A673 (cell line): ENCODE results near the gene C10orf105. TPM values are rescaled to one million over a fixed set of nuclear protein-coding genes. Genes with fewer than 3 reads are reported as not detected.

Experiments
- BruUV-seq: library from RNA; stranded (reverse); fragments of 400-500 nt; replicated peaks from 2 replicates; lab custom pipeline; 2021; lab: Mats Ljungman, UMichigan
- CTCF ChIA-PET: fragments of 300-600 bp; sonication (Branson Sonifier 250); formaldehyde crosslinking; loops from one replicate; lab custom pipeline; 2022; ENCODE audit warnings: antibody characterized with exemption; lab: Charles Lee
- POLR2A ChIA-PET: fragments of 300-600 bp; sonication (Branson Sonifier 250); formaldehyde crosslinking; loops from one replicate; lab custom pipeline; 2022; ENCODE audit warnings: antibody characterized with exemption; ENCODE audit not compliant: low non-redundant PET; lab: Charles Lee
- DNase-seq: peaks from one replicate; pipeline ENCODE4 v3.0.0-alpha.2; 2015; ENCODE audit warnings: low spot score
- H3K27ac ChIP-seq: fragments of 200-600 bp; sonication (generic); 2 replicates; pipeline ENCODE4 v1.5.1; 2016; ENCODE audit warnings: mixed run types, low read depth, mild to moderate bottlenecking, mixed read lengths, antibody characterized with exemption, low read length; ENCODE audit not compliant: poor library complexity, severe bottlenecking
- H3K27me3 ChIP-seq: fragments of 200-600 bp; sonication (generic); replicated peaks from 2 replicates; pipeline ENCODE4 v1.6.1; 2017; ENCODE audit warnings: mixed run types, low read depth, mild to moderate bottlenecking, mixed read lengths, antibody characterized with exemption, low read length; ENCODE audit not compliant: insufficient read depth, poor library complexity
- H3K36me3 ChIP-seq: fragments of 200-600 bp; sonication (generic); 2 replicates; pipeline ENCODE4 v1.6.1; 2016; ENCODE audit warnings: mixed run types, mild to moderate bottlenecking, mixed read lengths, antibody characterized with exemption, low read length; ENCODE audit not compliant: insufficient read depth, poor library complexity, severe bottlenecking
- H3K4me1 ChIP-seq: fragments of 200-600 bp; sonication (generic); 2 replicates; pipeline ENCODE4 v1.6.1; 2017; ENCODE audit warnings: mixed run types, mild to moderate bottlenecking, mixed read lengths, antibody characterized with exemption, low read length; ENCODE audit not compliant: insufficient read depth, poor library complexity, severe bottlenecking
- H3K4me3 ChIP-seq: fragments of 200-600 bp; sonication (generic); 2 replicates; pipeline ENCODE4 v1.5.1; 2016; ENCODE audit warnings: low read depth, mixed run types, mild to moderate bottlenecking, mixed read lengths, low read length; ENCODE audit not compliant: poor library complexity, severe bottlenecking
- H3K9me3 ChIP-seq: fragments of 200-600 bp; sonication (generic); 2 replicates; pipeline ENCODE4 v1.6.1; 2016; ENCODE audit warnings: mixed run types, low read depth, mild to moderate bottlenecking, mixed read lengths, antibody characterized with exemption, low read length; ENCODE audit not compliant: poor library complexity, severe bottlenecking
- CTCF ChIP-seq: fragments of 300-800, 200-600 bp; sonication (generic); conservative IDR thresholded peaks from 2 replicates; pipeline ENCODE4 v1.5.1; 2017; ENCODE audit warnings: low read depth, mild to moderate bottlenecking, antibody characterized with exemption, low read length, moderate library complexity, mixed read lengths
- EZH2 ChIP-seq: fragments of 200-600 bp; sonication (generic); IDR thresholded peaks from 2 replicates; pipeline ENCODE4 v1.6.1; 2017; ENCODE audit warnings: borderline replicate concordance, low read depth, mild to moderate bottlenecking, mixed read lengths, antibody characterized with exemption, low read length; ENCODE audit not compliant: poor library complexity, severe bottlenecking
- intact Hi-C: fragments of 100-400 bp; cut with micrococcal nuclease; formaldehyde crosslinking; loops from one replicate; pipeline ENCODE4 v1.10.0; 2022; ENCODE audit not compliant: unreplicated experiment
- total RNA-seq: library from RNA; stranded (reverse); gene quantifications from 2 replicates; pipeline ENCODE4 v1.2.3, GENCODE V29; 2021

C10orf105 gene
- total RNA-seq, 1 experiment from 2014 or later = not detected

DNA sequence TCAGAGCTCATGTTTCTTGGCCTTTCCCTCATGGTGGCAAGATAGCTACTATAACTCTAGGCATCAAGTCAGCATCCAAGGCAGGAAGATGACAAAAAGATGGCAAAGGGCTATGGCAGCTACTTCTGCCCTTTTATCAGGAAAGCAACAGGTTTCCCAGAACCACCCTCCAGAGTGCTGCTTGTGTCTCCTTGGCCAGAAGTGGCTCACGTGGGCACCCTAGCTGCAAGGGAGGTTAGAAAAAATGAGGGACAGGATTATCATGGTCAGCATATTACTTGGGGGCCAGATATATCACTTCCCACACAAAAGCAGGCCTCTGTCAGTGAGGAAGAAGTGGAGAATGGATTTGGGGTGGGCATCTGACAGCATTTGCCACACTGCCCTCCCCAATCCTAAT, 24.3 kb upstream of the C10orf105 start:
- Histone ChIP-seq H3K4me3 (no peak overlapping the region), H3K27ac (no peak overlapping the region), H3K36me3 (peaks cover 3% of the 10 kb centered on the region), H3K4me1 (no peaks in the 10 kb centered on the region), H3K27me3 (no peaks in the 10 kb centered on the region), H3K9me3 (no peaks in the 10 kb centered on the region)
- CTCF ChIA-PET = no interaction called here
- intact Hi-C loops = no loop called here
- DNase-seq = no peak
- POLR2A ChIA-PET = no interaction called here
- TF ChIP-seq CTCF = no peak
- TF ChIP-seq EZH2 = no peak
- no TSS peak for BruUV-seq

- intact Hi-C loops = no loop called here
- Histone ChIP-seq H3K27ac (no peak overlapping the region), H3K4me1 (no peaks in the 10 kb centered on the region), H3K4me3 (no peak overlapping the region), H3K9me3 (no peaks in the 10 kb centered on the region), H3K27me3 (no peaks in the 10 kb centered on the region), H3K36me3 (peaks cover 3% of the 10 kb centered on the region)
- ChIA-PET CTCF (no interaction called here), POLR2A (no interaction called here)
- no peak for TF ChIP-seq EZH2
- no peak for TF ChIP-seq CTCF
- BruUV-seq = no TSS peak
- DNase-seq = no peak
Measured at GRCh38 chr10:71743089-71743838, 23.7 kb upstream of the C10orf105 start.

GRCh38 chr10:71742301-71743088, 22.9 kb upstream of the C10orf105 start:
- no TSS peak for BruUV-seq
- no peaks in the 10 kb centered on the region for H3K27me3 ChIP-seq
- intact Hi-C loops = no loop called here
- ChIA-PET POLR2A (no interaction called here), CTCF (no interaction called here)
- no peaks in the 10 kb centered on the region for H3K4me1 ChIP-seq
- TF ChIP-seq CTCF (no peak), EZH2 (no peak)
- H3K36me3 ChIP-seq = peaks cover 3% of the 10 kb centered on the region
- DNase-seq = no peak
- H3K4me3 ChIP-seq = no peak overlapping the region
- H3K9me3 ChIP-seq = no peaks in the 10 kb centered on the region
- H3K27ac ChIP-seq = no peak overlapping the region
